Vagina (tissue), 2 donors: ENCODE results near the gene ARHGEF38.

Source experiments
- POLR2A ChIP-seq, 2 donors: fragments of 450-650 bp; IDR thresholded peaks; one replicate each; pipeline ENCODE4 v1.6.1; 2017; ENCODE audit warnings: antibody characterized with exemption in 2 of 2, mild to moderate bottlenecking in 2 of 2, moderate library complexity in 2 of 2
- POLR2AphosphoS5 ChIP-seq, 2 donors: sonication (generic); formaldehyde crosslinking; IDR thresholded peaks; one replicate each; pipeline ENCODE4 v1.9.0; 2017; ENCODE audit warnings: antibody characterized with exemption in 2 of 2, mild to moderate bottlenecking in 2 of 2, low read depth in 1 of 2; ENCODE audit not compliant: insufficient read depth in 1 of 2
- TF ChIP-seq, protein P1 (sequence below), 3 experiments: fragments of 450-650 bp in 2 of 3; fragments of 200-600 bp in 1 of 3; sonication (generic) in 1 of 3; IDR thresholded peaks; one replicate each; pipeline ENCODE4 v1.5.1; 2017 to 2019; ENCODE audit warnings: antibody characterized with exemption in 3 of 3, mild to moderate bottlenecking in 2 of 3, moderate library complexity in 2 of 3

DNA sequence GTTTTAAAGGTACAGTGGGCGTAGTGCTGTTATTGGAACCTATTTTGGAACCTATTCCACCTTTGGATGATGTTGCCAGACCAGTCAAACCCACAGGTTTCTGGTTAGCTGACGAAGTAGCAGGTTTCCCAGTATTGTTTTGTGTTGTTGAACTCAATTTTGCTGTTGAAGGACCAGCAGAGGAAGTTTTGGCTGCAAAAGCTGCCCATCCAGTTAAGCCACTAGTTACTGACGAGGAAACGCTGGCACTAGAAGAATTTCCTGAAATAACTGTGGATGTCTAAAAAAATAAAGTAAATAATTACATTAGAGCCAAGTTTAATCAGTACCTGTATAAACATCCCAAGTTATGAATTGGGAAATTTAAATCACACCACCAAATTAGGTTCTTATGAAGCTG is 130.6 kb downstream of the ARHGEF38 start:
- TF ChIP-seq, protein P1, sequence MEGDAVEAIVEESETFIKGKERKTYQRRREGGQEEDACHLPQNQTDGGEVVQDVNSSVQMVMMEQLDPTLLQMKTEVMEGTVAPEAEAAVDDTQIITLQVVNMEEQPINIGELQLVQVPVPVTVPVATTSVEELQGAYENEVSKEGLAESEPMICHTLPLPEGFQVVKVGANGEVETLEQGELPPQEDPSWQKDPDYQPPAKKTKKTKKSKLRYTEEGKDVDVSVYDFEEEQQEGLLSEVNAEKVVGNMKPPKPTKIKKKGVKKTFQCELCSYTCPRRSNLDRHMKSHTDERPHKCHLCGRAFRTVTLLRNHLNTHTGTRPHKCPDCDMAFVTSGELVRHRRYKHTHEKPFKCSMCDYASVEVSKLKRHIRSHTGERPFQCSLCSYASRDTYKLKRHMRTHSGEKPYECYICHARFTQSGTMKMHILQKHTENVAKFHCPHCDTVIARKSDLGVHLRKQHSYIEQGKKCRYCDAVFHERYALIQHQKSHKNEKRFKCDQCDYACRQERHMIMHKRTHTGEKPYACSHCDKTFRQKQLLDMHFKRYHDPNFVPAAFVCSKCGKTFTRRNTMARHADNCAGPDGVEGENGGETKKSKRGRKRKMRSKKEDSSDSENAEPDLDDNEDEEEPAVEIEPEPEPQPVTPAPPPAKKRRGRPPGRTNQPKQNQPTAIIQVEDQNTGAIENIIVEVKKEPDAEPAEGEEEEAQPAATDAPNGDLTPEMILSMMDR (IDR thresholded peaks at IDR 0.05), result no peak
- no peak for TF ChIP-seq POLR2A (IDR thresholded peaks at IDR 0.05)
- TF ChIP-seq POLR2AphosphoS5 (IDR thresholded peaks at IDR 0.05; ENCODE audit: insufficient read depth in 1 of 2, low read depth in 1 of 2), result peak in 1 of 2 donors; percentile 33
